Stimulated activated CD8-positive, alpha-beta memory T cell treated with anti-CD3 and anti-CD28 coated beads, Interleukin-12 subunit alpha, Interleukin-12 subunit beta, amount 100 ng/mL, for 24 hours (primary cell): ENCODE measurements around the gene DCANP1.

Source experiments
- DNase-seq: peaks from one replicate; pipeline ENCODE4 v3.0.0-alpha.2; 2020; ENCODE audit errors: extremely low read depth

The DCANP1 gene

DNA sequence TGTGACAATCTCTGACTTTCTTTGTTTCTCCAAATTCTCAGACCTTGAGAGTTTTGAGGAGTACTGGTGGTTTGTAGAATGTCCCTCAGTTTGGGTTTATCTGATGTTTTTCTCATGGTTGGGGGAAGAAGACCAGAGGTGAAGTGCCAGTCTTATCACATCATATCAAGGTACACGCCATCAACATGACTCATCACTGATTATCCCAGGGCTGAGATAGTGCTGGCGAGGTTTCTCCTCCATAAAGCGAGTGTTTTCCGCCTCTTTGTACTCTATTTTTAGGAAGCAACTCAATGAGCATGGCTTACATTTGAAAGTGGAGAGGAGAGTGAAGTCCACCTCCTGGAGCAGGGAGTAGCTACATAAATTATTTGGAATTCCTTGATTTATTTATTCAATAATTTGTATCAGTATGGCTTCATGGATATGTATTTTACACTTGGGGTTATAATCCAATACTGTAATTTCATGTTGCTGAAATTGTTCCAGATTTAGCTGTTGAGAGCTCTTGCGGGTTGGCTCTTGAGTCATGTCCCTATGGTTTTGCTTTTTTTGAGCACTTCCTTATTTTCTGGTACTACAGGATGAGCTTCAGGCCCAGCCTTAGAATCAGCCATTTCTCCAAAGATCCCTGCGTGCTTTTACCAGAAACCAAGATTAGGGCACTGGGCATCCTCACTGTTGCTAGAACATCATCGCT lies 23.9 kb downstream of the DCANP1 start:
- DNase-seq, result no peak

DNA sequence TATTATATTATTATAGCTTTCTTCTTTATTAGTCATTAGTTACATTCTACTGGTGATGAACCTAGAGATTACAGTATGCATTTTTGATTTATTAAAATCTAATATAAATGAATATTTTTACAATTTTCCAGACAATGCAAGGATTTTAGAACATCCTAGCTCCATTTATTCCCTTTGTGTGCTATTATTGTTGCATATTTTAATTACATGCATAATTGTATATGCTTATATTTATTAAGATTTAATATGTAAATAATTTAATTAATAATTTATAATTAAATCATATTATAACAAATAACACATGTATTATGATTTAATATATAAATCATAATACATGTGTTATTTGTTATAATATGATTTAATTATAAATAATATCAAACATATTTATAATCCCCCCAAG lies 24.7 kb downstream of the DCANP1 start:
- DNase-seq, result no peak

DNA sequence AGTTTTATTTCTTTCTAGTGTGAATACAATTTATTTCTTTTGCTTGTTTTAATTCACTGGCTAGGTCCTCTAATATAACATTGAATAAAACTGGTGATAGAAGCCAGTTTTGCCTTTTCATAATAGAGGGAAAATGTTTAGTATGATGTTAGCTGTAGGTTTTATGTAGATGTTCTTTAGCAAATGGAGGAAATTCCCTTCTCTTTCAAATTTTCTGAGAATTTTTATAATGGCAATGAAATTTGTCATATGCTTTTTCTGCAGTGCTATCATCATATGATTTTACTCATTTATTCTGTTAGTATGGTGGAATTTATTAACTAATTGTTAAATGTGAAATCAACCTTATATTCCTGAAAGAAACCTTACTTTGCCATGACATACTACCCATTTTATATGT lies 30.1 kb downstream of the DCANP1 start:
- no peak for DNase-seq

DNA sequence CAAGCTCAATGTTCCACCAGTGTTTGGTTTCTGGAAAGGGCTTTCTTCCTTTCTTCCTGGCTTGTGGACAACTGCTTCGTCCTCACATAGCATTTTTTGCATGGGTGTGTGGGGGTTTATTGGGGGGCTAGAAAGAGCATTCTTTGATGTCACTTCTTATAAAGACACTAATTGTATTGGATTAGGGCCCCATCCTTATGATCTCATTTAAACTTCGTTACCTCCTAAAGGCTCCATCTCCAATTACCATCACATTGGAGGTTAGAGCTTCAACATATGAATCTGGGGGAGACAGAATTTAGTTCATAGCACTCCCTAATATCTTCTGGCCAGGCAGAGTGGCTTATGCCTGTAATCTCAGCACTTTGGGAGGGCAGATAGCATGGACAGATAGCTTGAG lies 42.1 kb downstream of the DCANP1 start:
- no peak for DNase-seq

DNA sequence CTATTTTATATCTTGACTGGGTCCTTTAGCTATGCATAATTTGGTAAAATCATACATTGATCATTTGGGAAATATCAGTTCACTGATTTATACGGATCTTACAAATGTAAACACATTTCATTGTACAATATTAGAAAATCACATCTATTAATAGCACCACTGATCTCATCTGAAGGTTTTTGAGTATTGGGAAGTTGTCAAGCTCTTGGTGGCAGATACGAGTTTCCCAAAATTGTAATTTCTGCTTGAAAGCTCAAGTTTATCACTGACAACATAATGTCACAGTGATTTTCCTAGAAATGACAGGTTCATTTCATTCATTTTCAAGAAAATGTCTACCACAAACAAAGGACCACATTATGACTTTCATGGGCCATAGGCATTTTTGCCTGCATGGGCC lies 45.1 kb downstream of the DCANP1 start:
- DNase-seq, result no peak

DNA sequence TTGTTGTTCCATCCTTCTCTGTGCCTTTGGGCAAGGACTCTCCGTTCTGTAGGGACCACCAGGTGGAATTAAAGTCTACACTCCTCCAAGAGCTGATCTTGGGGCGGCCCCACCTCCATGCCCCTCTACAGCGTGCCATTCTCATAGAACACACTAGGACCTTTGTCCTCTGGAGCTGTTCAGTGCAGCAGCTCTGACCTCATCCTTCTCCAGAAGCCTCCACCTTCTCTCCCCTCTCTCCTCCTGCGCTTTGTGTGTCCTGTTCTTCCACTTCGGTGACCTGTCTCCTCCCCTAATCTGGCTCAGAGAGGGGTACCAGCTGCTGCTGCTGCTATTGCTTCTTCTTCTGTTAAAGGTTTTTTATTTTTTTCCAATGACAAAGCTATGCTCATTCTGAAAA lies 46.3 kb downstream of the DCANP1 start:
- DNase-seq, result no peak

DNA sequence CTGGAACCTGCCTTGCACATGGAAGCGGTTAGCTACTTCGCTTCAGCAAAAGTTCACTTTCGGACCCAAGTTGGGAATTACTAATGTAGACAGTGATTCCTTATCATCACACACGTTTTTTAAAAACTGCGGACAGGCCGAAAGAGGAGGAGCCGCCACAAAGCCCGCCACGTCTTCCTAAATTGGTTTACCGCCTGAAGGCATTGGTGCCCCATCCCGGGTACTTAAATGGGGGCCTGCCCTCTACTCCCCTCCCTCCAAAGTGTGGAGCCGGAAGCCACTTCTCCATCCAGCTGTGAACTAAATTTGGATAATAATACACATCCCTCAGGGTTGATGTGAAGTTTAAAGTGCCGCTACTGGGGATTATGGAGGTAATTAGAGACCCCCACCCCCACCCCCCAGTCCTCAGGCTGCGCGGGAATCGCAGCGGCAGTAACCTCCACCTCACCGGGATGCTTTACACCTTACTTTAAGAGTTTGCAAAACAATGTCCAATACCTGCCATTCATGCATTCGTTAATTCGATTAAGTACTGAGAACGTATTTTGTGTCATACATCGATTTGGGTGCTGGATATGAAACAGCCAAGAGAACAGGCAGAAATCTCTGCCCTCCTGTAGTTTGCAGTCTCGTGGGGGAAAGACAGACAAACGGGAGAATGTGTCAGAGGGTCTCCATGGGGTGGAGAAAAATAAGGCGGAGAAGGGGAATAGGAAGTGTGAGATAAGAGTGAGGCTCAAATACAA lies 47.2 kb downstream of the DCANP1 start:
- DNase-seq, result no peak

DNA sequence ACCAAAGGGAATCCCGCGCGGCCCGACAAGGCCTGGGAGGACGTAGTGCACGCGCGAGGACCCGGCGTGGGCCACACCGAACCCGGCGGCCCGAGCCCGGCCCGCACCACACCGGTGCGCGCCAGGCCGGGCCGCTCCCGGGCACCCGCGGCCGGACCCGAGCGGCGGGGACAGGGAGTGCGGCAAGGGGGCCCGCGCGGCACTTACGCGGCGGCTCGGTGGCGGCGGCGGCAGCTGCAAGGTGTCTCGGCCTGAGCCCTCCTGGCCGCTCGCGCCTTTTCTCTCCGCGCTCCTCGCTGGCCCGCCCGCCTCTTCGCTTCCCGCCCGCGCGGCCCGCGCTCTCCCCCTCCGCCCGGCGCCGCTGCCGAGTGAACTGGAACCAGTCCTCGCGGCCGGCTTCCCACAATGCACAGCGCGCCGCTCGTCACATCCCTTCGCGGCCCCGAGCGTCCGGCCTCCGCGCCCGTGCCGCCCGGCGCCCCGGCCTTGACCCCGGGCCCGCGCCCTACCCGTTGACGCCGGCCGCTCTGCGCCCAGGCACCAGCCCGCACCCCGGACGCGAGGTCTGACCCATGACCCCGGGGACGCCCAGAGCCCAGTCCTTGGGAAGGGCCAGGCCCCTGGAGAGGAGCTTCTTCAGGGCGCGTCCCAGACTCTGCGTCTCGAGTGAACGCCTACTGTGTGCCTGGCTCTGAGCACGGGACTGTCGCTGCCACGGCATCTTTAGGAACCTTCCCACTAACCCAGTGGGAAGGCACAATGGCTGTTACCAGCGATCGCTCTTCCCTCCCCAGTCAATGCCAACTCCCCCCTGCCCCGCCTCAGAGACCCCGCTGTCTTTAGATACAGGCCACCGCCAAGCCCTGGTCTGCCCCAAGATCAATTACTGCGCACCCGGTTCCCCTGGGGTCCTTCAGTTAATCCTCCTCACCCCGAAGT lies 48.0 kb downstream of the DCANP1 start, which contains the start of gene MACROH2A1:
Gene MACROH2A1 (minus strand): TSS at position 377 of the 939 bp plus-strand sequence. CDS start 10,138 bp downstream, outside the sequence.
- DNase-seq, result peak; percentile 59

DNA sequence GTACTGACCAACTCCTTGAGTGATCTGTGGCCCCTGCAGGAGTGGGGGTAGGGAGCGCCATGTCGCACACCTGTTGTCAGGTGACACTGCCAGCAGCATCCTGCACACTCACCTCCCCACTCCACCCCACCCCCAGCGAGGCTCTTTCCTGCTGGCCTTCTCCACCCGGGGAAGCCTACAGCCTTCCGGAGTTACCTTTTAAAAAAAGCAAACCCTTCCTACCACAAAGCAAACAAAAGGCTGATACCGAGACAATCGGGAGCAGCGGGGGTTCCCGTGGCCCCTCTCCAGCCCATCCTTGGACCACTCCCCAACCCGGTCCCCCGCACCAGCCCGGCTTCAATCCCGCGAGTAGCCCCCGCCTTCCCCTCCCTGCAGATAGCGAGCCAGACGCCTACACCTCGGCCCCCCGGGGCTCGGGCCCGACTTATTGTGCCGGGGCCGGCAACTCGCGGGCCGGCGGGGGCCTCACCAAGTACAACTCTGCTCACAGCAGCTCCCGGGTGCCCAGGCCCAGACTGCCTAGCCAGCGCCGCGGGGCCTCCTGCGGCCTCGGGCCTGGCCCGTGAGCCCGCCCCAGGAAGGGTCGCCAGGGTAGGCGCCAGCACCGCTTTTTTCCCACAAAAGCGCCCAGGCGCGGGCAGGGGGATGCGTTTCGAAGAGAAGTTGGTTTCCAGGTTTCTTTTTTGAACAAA lies 48.8 kb downstream of the DCANP1 start:
- DNase-seq, result no peak

DNA sequence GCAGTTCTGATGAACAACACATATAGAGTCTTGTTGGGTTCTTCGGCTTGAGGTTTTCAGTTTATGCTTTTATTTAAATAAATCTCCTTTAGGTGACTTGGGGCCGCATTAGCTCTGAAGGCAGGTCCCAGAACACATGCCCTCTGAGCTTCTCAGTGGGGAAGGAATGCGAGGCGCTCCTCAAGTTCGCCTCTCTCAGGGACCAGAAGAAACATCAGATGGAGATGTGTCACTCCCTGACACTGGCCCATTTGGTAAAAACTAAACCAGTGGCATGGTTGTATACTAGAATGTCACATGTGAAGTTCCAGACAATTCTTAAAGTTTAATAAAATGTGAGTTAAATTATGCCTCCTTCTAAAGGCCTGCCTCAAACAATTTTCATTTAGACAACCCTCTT lies 50.1 kb downstream of the DCANP1 start:
- no peak for DNase-seq

DNA sequence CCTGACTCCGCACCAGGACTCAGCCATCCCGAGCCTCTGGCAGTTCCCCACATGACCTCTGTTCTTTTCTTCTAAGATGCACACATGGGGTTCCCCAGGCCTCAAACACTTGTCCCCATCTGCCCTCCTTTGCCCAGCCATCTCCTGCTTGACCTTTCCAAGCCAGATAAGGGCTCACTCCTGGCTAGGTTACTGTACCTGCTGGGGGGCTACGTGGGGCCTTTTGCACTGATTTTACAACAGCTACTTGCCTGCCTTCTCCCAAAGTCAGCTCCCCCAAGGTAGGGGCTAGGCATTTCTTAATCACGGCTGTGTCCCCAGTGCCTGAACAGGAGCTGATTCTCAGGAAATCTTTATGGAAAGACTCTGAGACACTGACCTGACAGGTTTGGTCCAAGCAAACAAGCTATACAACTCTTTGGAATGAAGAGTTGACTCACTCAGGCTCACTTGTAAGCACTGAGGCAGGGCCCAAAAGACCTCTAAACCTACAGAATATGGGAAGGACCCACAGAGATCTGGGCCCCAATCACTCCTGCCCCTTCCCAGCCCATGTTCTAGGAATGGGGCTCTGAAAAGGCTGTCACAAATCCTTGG lies 50.6 kb downstream of the DCANP1 start:
- DNase-seq, result no peak

DNA sequence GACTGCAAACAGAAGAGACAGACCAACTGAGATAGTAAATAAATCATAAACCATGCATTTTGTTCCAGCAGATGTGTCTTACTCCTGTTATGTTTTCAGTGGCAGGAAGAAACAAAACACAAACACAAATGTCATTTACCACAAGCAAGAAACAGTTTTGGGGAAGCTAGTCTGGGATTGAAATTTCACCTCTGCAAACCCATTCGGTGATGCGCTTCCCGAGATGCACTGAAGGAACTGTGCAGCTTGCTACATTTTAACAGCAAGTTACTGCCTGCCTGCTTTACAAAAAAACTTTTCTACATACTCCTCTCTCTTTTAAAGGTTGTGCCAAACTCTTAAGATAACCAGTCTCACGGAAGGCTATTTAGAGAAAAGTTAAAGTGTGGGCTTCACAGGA lies 51.3 kb downstream of the DCANP1 start:
- no peak for DNase-seq

DNA sequence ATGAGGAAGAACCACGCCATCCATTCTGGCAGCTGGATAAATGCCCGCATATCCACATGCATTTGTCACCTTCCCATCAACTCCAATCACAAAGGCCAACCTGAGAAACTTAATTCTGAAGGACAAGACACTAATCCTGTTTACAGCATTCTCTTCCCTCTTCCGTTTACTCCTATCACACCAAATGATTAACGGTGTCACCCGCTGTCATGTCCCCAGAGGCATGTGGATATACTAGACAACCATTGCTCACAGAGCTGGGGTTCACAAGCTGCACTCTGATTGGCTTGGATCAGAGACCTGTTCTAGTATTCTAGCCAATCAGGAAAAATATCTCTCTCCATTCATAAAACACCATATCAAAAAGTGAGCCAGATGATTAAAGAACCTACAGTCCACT lies 51.7 kb downstream of the DCANP1 start:
- DNase-seq, result no peak
